ENCODE data around the gene ZSWIM8.
A peak's percentile ranks its signal among the peaks of the same experiment; 100 is the strongest.

The ZSWIM8 gene

DNA sequence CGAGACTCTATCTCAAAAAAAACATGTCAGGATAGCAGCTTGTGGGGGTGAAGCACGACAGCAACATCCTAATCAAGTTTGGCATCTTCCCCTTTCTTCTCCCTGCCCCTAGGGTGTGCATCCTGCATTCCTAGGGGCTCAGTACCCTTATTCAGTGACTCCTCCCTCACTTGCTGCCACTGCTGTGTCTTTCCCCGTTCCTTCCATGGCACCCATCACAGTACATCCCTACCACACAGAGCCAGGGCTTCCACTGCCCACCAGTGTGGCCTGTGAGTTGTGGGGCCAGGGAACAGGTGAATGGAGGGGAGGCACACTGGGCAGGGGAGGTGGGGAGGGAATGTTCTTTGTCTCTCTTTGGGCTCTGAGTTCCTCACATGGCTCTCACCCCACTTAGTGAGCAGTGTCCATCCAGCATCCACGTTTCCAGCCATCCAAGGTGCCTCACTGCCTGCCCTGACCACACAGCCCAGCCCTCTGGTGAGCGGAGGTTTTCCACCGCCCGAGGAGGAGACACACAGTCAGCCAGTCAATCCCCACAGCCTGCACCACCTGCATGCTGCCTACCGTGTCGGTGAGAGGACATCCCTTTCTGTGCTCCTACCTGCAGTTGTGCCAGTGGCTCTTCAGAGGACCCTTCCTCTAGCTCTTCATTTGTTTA, 14.6 kb downstream of the ZSWIM8 start:
- no peak for DNase-seq (ENCODE audit: low read depth)
- H3K4me3 ChIP-seq (ENCODE audit: low read length), result no peak overlapping the region

DNA sequence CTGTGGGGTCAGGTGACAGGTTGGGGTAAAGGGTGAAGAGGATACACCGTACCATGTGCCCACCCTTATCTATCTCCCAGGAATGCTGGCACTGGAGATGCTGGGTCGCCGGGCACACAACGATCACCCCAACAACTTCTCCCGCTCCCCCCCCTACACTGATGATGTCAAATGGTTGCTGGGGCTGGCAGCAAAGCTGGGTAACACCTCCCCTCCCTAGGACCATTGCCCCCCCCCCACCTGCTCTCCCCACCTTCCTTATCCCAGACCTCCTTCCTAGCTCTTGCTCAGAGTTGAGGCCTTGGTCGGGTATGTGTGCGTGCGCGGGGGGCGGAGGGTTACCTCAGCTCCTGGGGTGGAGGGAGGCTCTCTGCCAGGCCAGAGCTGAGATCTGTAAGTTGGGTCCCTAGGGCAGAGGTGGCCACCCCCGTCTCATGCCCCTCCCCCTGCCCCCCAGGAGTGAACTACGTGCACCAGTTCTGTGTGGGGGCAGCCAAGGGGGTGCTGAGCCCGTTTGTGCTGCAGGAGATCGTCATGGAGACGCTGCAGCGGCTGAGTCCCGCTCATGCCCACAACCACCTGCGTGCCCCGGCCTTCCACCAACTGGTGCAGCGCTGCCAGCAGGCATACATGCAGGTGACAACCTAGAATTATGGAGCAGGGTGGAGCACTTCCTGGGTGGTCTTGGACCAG, 15.3 kb downstream of the ZSWIM8 start:
- H3K36me3 ChIP-seq (ENCODE audit: control insufficient read depth, insufficient read depth, low read length, severe bottlenecking), result peaks cover 94% of the 10 kb centered on the region
- no peak for DNase-seq (ENCODE audit: low read depth)

More for the DNA sequence above, 14.6 kb downstream of the ZSWIM8 start:
- H3K36me3 ChIP-seq (ENCODE audit: control insufficient read depth, insufficient read depth, low read length, severe bottlenecking), result peaks cover 95% of the 10 kb centered on the region
- no peaks in the 10 kb centered on the region for H3K9me3 ChIP-seq (ENCODE audit: control insufficient read depth, low read length)
- H3K9ac ChIP-seq (ENCODE audit: low read length), result no peak overlapping the region
- peaks cover 3% of the 10 kb centered on the region for H3K4me1 ChIP-seq (ENCODE audit: control insufficient read depth, insufficient read depth, low read length)
- no peaks in the 10 kb centered on the region for H3K27me3 ChIP-seq (replicated peaks; ENCODE audit: control insufficient read depth, insufficient read depth, low read length)

DNA sequence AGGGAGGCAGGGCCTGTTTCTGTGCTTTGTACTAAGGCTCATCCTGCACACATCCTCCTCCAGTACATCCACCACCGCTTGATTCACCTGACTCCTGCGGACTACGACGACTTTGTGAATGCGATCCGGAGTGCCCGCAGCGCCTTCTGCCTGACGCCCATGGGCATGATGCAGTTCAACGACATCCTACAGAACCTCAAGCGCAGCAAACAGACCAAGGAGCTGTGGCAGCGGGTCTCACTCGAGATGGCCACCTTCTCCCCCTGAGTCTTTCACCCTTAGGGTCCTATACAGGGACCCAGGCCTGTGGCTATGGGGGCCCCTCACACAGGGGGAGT, 15.8 kb downstream of the ZSWIM8 start:
- no peak for DNase-seq (ENCODE audit: low read depth)
- H3K9ac ChIP-seq (ENCODE audit: low read length), result no peak overlapping the region
- H3K9me3 ChIP-seq (ENCODE audit: control insufficient read depth, low read length), result no peaks in the 10 kb centered on the region
- H3K27me3 ChIP-seq (replicated peaks; ENCODE audit: control insufficient read depth, insufficient read depth, low read length), result no peaks in the 10 kb centered on the region
- peaks cover 3% of the 10 kb centered on the region for H3K4me1 ChIP-seq (ENCODE audit: control insufficient read depth, insufficient read depth, low read length)
- H3K4me3 ChIP-seq (ENCODE audit: low read length), result no peak overlapping the region
- H3K36me3 ChIP-seq (ENCODE audit: control insufficient read depth, insufficient read depth, low read length, severe bottlenecking), result peaks cover 94% of the 10 kb centered on the region

More for the DNA sequence above, 15.3 kb downstream of the ZSWIM8 start:
- Histone ChIP-seq H3K9me3 (ENCODE audit: control insufficient read depth, low read length) (no peaks in the 10 kb centered on the region), H3K9ac (ENCODE audit: low read length) (no peak overlapping the region), H3K27me3 (replicated peaks; ENCODE audit: control insufficient read depth, insufficient read depth, low read length) (no peaks in the 10 kb centered on the region), H3K4me3 (ENCODE audit: low read length) (no peak overlapping the region), H3K4me1 (ENCODE audit: control insufficient read depth, insufficient read depth, low read length) (peaks cover 3% of the 10 kb centered on the region)

DNA sequence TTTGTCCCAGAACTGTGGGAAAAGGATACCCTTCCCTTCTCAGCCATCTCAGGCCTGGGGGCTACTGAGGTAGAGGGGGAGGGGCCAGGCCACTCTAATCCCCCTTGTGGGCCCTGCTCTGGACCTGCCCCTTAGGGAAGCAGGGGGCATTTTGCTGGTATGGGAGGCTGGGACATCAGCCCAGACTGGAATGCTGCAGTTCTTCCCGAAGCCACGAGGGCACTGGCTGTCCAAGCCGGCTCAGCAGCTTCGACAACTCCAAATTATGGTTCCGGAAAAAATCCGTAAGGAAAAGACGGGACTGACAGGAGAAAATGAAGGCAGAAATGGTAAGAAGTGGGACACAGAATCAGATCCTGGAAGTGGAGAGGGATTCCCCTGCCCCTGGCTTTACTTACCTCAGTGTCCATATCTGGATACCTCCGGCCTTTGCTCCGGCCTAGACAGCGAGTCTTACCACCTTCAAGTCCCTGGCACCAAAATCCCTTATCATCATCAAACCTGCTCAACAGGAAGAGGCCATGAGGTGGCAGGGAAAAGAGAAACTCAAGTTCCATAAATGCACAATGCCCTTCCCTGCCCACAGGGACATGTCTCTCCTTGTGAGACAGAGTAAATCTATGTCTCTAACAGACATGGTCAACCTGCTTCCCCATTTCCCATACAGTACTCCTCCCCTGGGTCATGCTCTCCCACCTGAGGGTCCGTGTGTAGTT, 17.0 kb downstream of the ZSWIM8 start:
- no peaks in the 10 kb centered on the region for H3K27me3 ChIP-seq (replicated peaks; ENCODE audit: control insufficient read depth, insufficient read depth, low read length)
- no peak overlapping the region for H3K4me3 ChIP-seq (ENCODE audit: low read length)
- DNase-seq (ENCODE audit: low read depth), result no peak
- H3K9me3 ChIP-seq (ENCODE audit: control insufficient read depth, low read length), result no peaks in the 10 kb centered on the region
- H3K9ac ChIP-seq (ENCODE audit: low read length), result no peak overlapping the region
- H3K4me1 ChIP-seq (ENCODE audit: control insufficient read depth, insufficient read depth, low read length), result peaks cover 3% of the 10 kb centered on the region
- peaks cover 94% of the 10 kb centered on the region for H3K36me3 ChIP-seq (ENCODE audit: control insufficient read depth, insufficient read depth, low read length, severe bottlenecking)

DNA sequence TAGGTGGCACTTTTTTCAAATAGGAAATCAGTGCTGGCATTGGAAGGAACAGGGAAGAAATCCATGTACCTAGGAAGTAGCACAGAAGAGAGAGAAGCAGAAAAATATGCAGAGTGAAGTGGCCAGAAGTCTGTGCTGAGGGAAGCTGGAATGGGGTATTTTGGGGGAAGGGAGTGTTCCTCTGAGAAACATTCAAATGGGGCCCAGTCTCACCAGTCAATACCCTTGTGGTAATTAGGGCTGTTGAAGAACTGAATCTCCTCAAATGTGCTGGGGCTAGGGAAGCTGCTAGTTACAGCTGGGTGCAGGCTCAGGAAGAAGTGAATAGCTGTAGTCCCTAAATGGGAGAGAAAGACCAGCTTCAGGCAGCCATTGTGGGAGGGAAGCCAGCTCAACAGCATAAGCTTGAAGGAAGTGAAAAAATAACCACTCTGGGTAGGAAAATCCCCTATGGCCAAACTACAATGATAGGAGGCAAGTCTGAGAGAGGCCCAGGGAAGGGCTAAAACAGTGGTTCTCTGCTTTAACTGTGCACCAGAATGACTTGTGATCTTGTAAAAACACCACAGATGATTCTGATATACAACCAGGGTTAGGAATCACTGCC, 18.4 kb downstream of the ZSWIM8 start:
- H3K36me3 ChIP-seq (ENCODE audit: control insufficient read depth, insufficient read depth, low read length, severe bottlenecking), result peaks cover 94% of the 10 kb centered on the region

DNA sequence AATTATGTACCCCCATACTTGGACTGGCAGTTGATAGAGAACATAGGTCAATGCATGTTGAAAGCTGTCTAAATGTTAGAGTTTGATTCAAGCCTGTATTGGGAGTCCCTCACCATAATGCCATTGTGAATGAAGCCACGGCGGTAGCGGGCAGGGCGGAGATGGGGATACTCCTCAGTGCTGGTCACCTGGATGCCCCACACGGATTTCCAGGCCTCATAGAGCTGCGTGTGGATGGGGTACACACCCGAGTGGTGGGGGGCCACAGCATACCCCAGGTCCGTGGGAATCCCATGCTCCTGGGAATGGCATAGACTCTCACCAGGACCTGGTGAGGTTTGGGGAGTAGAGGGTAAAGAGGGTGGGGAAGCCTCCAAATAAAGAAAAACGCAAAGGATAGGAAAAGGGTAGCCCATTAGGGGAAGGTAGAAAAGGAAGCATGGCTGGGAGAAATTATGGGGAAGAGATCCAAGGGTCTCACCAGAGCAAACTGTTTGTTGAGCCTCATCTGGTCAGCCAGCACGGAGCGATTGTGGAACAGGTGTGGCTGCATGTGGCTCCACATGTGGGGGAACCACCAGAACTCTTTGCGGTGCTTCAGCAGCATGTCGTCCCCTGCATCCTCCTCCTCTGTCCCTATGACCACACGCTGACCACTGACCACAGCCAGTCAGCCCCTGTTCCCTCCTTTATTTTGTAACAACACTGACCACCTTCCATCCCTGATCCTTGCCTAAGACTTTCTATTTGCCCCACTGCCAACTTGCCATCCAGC, 21.0 kb downstream of the ZSWIM8 start:
- Histone ChIP-seq H3K36me3 (ENCODE audit: control insufficient read depth, insufficient read depth, low read length, severe bottlenecking) (peaks cover 74% of the 10 kb centered on the region), H3K4me3 (ENCODE audit: low read length) (no peak overlapping the region), H3K4me1 (ENCODE audit: control insufficient read depth, insufficient read depth, low read length) (peaks cover 24% of the 10 kb centered on the region), H3K27me3 (replicated peaks; ENCODE audit: control insufficient read depth, insufficient read depth, low read length) (no peaks in the 10 kb centered on the region), H3K9me3 (ENCODE audit: control insufficient read depth, low read length) (no peaks in the 10 kb centered on the region), H3K9ac (ENCODE audit: low read length) (no peak overlapping the region)
- no peak for DNase-seq (ENCODE audit: low read depth)

More for the DNA sequence above, 18.4 kb downstream of the ZSWIM8 start:
- no peak for DNase-seq (ENCODE audit: low read depth)
- H3K9ac ChIP-seq (ENCODE audit: low read length), result peak overlapping the region; percentile 34
- H3K4me3 ChIP-seq (ENCODE audit: low read length), result no peak overlapping the region
- no peaks in the 10 kb centered on the region for H3K9me3 ChIP-seq (ENCODE audit: control insufficient read depth, low read length)
- peaks cover 4% of the 10 kb centered on the region for H3K4me1 ChIP-seq (ENCODE audit: control insufficient read depth, insufficient read depth, low read length)
- H3K27me3 ChIP-seq (replicated peaks; ENCODE audit: control insufficient read depth, insufficient read depth, low read length), result no peaks in the 10 kb centered on the region

DNA sequence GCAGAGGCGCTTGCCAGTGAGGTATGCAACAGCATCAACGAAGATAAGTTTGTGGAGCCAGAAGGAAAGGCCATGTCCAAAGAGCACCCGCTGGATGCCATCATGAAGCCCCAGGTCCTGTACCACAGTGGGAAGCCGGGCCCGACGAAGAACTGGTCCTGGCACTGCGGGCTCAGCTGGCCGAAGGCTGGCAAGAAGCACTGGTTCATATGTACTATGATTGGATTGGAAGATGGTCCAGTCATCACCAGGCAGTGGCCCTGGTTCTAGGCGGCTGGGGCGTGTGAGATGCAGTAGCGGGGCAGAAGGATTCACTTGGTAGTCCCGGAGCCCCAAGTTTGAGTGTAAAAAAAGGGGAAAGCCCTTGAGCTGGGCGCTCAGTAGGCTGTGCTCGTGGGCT, 22.1 kb downstream of the ZSWIM8 start:
- no peaks in the 10 kb centered on the region for H3K9me3 ChIP-seq (ENCODE audit: control insufficient read depth, low read length)
- no peak for DNase-seq (ENCODE audit: low read depth)
- no peak overlapping the region for H3K9ac ChIP-seq (ENCODE audit: low read length)

DNA sequence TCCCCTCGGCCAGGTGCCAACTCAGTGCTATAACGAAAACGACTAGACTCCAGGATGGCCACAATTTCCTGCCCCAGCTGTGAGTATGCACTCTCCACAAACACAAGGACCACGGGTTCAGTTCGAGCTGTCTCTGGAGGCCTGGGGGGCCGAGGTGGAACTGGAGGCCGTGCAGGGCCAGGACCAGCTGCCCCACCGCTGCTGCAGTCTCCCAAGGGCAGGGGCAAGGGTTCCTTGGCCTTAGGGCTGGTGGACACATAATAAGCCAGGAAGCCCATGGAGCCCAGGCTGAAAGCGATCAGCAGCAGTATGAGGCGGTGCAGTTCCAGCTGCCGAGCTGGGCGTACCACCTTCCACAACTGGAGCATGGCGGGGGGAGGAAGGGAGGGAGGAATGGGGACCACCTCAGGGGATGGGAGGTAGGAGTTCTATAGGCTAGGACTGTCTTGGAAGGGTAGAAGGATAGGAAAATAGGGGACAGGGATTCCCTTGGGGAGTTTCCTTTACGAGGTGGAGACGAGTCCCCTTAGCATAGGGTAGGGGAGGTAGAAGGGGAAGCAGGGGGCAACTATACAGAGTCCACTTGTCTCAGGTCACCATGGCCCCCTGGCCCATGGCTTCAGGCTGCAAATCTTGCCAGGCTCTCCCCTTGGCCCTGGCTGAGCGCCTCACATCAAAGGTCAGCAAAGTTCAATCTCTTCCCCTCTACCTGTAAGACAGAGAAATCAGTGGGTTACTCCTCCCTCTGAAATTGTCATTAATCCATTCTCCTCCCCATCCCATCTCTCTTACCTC, 22.8 kb downstream of the ZSWIM8 start:
- Histone ChIP-seq H3K36me3 (ENCODE audit: control insufficient read depth, insufficient read depth, low read length, severe bottlenecking) (peaks cover 58% of the 10 kb centered on the region), H3K4me3 (ENCODE audit: low read length) (no peak overlapping the region), H3K9me3 (ENCODE audit: control insufficient read depth, low read length) (no peaks in the 10 kb centered on the region), H3K9ac (ENCODE audit: low read length) (no peak overlapping the region), H3K27me3 (replicated peaks; ENCODE audit: control insufficient read depth, insufficient read depth, low read length) (no peaks in the 10 kb centered on the region), H3K4me1 (ENCODE audit: control insufficient read depth, insufficient read depth, low read length) (peaks cover 24% of the 10 kb centered on the region)
- DNase-seq (ENCODE audit: low read depth), result no peak

More for the DNA sequence above, 22.1 kb downstream of the ZSWIM8 start:
- Histone ChIP-seq H3K27me3 (replicated peaks; ENCODE audit: control insufficient read depth, insufficient read depth, low read length) (no peaks in the 10 kb centered on the region), H3K4me1 (ENCODE audit: control insufficient read depth, insufficient read depth, low read length) (peaks cover 24% of the 10 kb centered on the region), H3K36me3 (ENCODE audit: control insufficient read depth, insufficient read depth, low read length, severe bottlenecking) (peaks cover 63% of the 10 kb centered on the region), H3K4me3 (ENCODE audit: low read length) (no peak overlapping the region)

DNA sequence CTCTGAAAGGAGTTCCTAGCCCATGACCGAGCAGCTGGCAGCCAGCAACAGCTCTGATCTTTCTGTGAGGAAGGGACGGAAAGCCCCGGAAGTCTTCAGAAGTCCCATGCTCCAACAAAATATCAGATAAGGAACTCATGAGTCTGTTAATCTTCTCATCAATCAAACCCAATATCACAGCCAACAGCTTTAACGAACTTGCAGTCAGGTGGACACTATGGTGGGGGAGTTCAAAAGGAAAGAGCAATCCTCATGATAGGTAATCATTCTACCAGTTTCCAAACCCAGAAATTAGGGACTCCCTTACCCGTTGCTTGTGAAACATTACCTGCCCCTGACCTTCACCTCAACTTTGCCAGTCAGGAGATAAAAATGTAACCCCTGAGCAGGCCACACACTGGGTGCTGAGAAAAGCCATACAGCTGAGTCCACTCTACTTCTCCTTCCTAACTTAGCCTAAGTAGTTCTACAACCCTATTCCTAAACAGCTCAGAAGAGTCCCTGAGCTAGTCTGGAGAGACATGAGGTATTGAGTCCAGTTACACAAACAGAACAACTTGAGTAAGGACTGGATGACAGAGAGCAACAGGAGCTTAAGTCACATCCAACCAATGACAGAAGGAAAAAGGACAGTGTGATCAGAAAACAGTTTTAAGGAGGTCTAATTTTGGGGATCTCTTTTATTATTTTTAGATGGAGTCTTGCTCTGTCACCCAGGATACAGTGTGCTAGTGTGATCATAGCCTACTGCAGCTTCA, 23.8 kb downstream of the ZSWIM8 start:
- H3K4me1 ChIP-seq (ENCODE audit: control insufficient read depth, insufficient read depth, low read length), result peaks cover 21% of the 10 kb centered on the region
- H3K4me3 ChIP-seq (ENCODE audit: low read length), result peak overlapping the region; percentile 88
- DNase-seq (ENCODE audit: low read depth), result peak; percentile 12
- H3K36me3 ChIP-seq (ENCODE audit: control insufficient read depth, insufficient read depth, low read length, severe bottlenecking), result peaks cover 55% of the 10 kb centered on the region
- no peaks in the 10 kb centered on the region for H3K9me3 ChIP-seq (ENCODE audit: control insufficient read depth, low read length)
- peak overlapping the region; percentile 92 for H3K9ac ChIP-seq (ENCODE audit: low read length)
- H3K27me3 ChIP-seq (replicated peaks; ENCODE audit: control insufficient read depth, insufficient read depth, low read length), result no peaks in the 10 kb centered on the region

DNA sequence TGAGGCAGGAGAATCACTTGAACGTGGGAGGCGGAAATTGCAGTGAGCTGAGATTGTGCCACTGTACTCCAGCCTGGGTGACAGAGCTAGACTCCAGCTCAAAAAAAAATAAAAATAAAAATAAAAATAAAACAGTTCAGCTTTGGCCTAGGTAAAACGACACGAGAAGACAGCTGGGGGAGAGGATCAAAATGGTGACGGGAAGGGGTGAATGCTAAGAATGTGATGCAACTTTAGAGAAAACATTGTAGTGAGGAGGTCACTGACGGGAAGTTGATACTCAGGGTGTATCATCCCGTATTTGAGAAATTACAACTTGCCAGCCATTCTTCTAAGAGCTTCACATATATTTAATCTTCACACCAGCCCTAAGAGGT, 24.9 kb downstream of the ZSWIM8 start:
- Histone ChIP-seq H3K9me3 (ENCODE audit: control insufficient read depth, low read length) (no peaks in the 10 kb centered on the region), H3K4me1 (ENCODE audit: control insufficient read depth, insufficient read depth, low read length) (peaks cover 22% of the 10 kb centered on the region), H3K4me3 (ENCODE audit: low read length) (peak overlapping the region; percentile 88), H3K9ac (ENCODE audit: low read length) (peak overlapping the region; percentile 92), H3K36me3 (ENCODE audit: control insufficient read depth, insufficient read depth, low read length, severe bottlenecking) (peaks cover 54% of the 10 kb centered on the region), H3K27me3 (replicated peaks; ENCODE audit: control insufficient read depth, insufficient read depth, low read length) (no peaks in the 10 kb centered on the region)
- DNase-seq (ENCODE audit: low read depth), result no peak
